CD14-positive monocyte (primary cell): ENCODE results near the gene CDK2. TPM values are rescaled to one million over a fixed set of nuclear protein-coding genes. Genes with fewer than 3 reads are reported as not detected.
"Not testable (repeated sequence)": the region's sequence is repeated elsewhere in the genome, so short reads cannot be mapped to it uniquely, and the experiment has no call there.

ENCODE experiments used
- DNase-seq, 3 donors: peaks; one replicate each; pipeline ENCODE4 v3.0.0-alpha.2; 2011 to 2022
- H2AFZ ChIP-seq: 2 replicates; pipeline ENCODE4 v1.6.0; 2012; ENCODE audit warnings: mild to moderate bottlenecking, low read depth, low read length, inconsistent platforms; ENCODE audit not compliant: insufficient read depth, poor library complexity, severe bottlenecking
- H3K27ac ChIP-seq, 2 donors: 1 replicate in 1 of 2; 2 replicates in 1 of 2; pipeline ENCODE4 v1.5.1; 2012 to 2013; ENCODE audit warnings: low read length in 2 of 2, control low read depth in 1 of 2, inconsistent platforms in 1 of 2, low read depth in 1 of 2, mild to moderate bottlenecking in 1 of 2
- H3K27me3 ChIP-seq, 2 donors: one replicate each; pipeline versions ENCODE4 v1.6.0 to v1.6.1; 2011 to 2013; ENCODE audit warnings: low read length in 2 of 2; ENCODE audit not compliant: control insufficient read depth in 2 of 2, insufficient read depth in 2 of 2
- H3K36me3 ChIP-seq, 2 donors: replicated peaks in 1 of 2; 1 replicate in 1 of 2; 2 replicates in 1 of 2; pipeline versions ENCODE4 v1.5.1 to v1.6.1; 2012 to 2013; ENCODE audit warnings: low read length in 2 of 2, control low read depth in 1 of 2, inconsistent platforms in 1 of 2, mild to moderate bottlenecking in 1 of 2; ENCODE audit not compliant: insufficient read depth in 2 of 2, control insufficient read depth in 1 of 2
- H3K4me1 ChIP-seq, 2 donors: 1 replicate in 1 of 2; 2 replicates in 1 of 2; pipeline versions ENCODE4 v1.5.1 to v1.6.1; 2012 to 2013; ENCODE audit warnings: low read length in 2 of 2, control low read depth in 1 of 2, inconsistent platforms in 1 of 2, mild to moderate bottlenecking in 1 of 2, moderate library complexity in 1 of 2; ENCODE audit not compliant: insufficient read depth in 2 of 2, control insufficient read depth in 1 of 2
- H3K4me2 ChIP-seq: replicated peaks from 2 replicates; pipeline ENCODE3; 2012; ENCODE audit warnings: low read length, moderate library complexity, mild to moderate bottlenecking; ENCODE audit not compliant: poor library complexity, severe bottlenecking; ENCODE audit errors: extremely low read depth
- H3K4me3 ChIP-seq, 3 experiments: fragments of 200-600 bp in 1 of 3; sonication (generic) in 1 of 3; replicated peaks in 1 of 3; 1 replicate in 2 of 3; 2 replicates in 1 of 3; pipeline ENCODE4 v1.5.1; 2011 to 2013; ENCODE audit warnings: low read length in 3 of 3, mild to moderate bottlenecking in 3 of 3, control low read depth in 2 of 3, low read depth in 2 of 3, inconsistent platforms in 1 of 3, moderate library complexity in 1 of 3
- H3K79me2 ChIP-seq: 2 replicates; pipeline ENCODE4 v1.6.0; 2012; ENCODE audit warnings: mild to moderate bottlenecking, control low read depth, inconsistent platforms, low read length, moderate library complexity; ENCODE audit not compliant: insufficient read depth
- H3K9ac ChIP-seq: 2 replicates; pipeline ENCODE4 v1.6.0; 2017; ENCODE audit warnings: low read length, mild to moderate bottlenecking; ENCODE audit not compliant: insufficient read depth, poor library complexity, severe bottlenecking
- H3K9me3 ChIP-seq, 2 donors: replicated peaks in 1 of 2; 1 replicate in 1 of 2; 2 replicates in 1 of 2; pipeline versions ENCODE4 v1.5.1 to v1.6.1; 2012 to 2013; ENCODE audit warnings: low read length in 2 of 2, control low read depth in 1 of 2; ENCODE audit not compliant: control insufficient read depth in 1 of 2, insufficient read depth in 1 of 2
- H4K20me1 ChIP-seq: 2 replicates; pipeline ENCODE4 v1.6.0; 2012; ENCODE audit warnings: mild to moderate bottlenecking, low read length, control low read depth, moderate library complexity; ENCODE audit not compliant: insufficient read depth
- H3K27ac Mint-ChIP-seq, 7 donors: one replicate each; pipeline ENCODE4 v1.8.0; 2020; ENCODE audit warnings: mild to moderate bottlenecking in 7 of 7, mixed read lengths in 7 of 7, moderate library complexity in 6 of 7, inconsistent platforms in 2 of 7
- H3K27me3 Mint-ChIP-seq, 3 donors: one replicate each; pipeline ENCODE4 v1.8.0; 2021 to 2022; ENCODE audit warnings: low read depth in 3 of 3, mild to moderate bottlenecking in 3 of 3, mixed read lengths in 3 of 3, moderate library complexity in 3 of 3, inconsistent platforms in 1 of 3
- H3K36me3 Mint-ChIP-seq, 2 donors: one replicate each; pipeline ENCODE4 v1.8.0; 2020; ENCODE audit warnings: mixed read lengths in 2 of 2, inconsistent platforms in 1 of 2, mild to moderate bottlenecking in 1 of 2
- H3K4me1 Mint-ChIP-seq: one replicate; pipeline ENCODE4 v1.8.0; 2020; ENCODE audit warnings: mild to moderate bottlenecking, mixed read lengths
- H3K4me3 Mint-ChIP-seq, 2 donors: one replicate each; pipeline ENCODE4 v1.8.0; 2020; ENCODE audit warnings: mild to moderate bottlenecking in 2 of 2, mixed read lengths in 2 of 2, moderate library complexity in 1 of 2
- H3K9me3 Mint-ChIP-seq, 7 donors: one replicate each; pipeline ENCODE4 v1.8.0; 2020 to 2022; ENCODE audit warnings: mixed read lengths in 7 of 7, mild to moderate bottlenecking in 6 of 7, moderate library complexity in 6 of 7, inconsistent platforms in 2 of 7
- WGBS: methylation state at CpG from one replicate; pipeline ENCODE4 v1.1.5; 2013; ENCODE audit warnings: missing lambda C conversion rate; ENCODE audit not compliant: insufficient coverage; 5-methylcytosine and 5-hydroxymethylcytosine counted together
- intact Hi-C, 2 donors: fragments of 100-400 bp; cut with micrococcal nuclease; formaldehyde crosslinking; loops; one replicate each; pipeline versions ENCODE4 v1.15.0 to v1.15.1; 2023
- polyA plus RNA-seq, 3 donors: library from polyadenylated mRNA; depleted of rRNA in 1 of 3; unstranded in 2 of 3; stranded (reverse) in 1 of 3; fragments of 300-500 nt in 2 of 3; fragments of >200 nt in 1 of 3; fragmentation: Illumina TruSeq in 2 of 3; gene quantifications; 1 replicate in 2 of 3; 2 replicates in 1 of 3; pipeline ENCODE4 v1.2.3, GENCODE V29; 2012 to 2021
- TF ChIP-seq, protein P1 (sequence below): fragments of 200-600 bp; IDR thresholded peaks from one replicate; pipeline ENCODE4 v1.8.0; 2022; ENCODE audit warnings: antibody characterized with exemption, mild to moderate bottlenecking

CDK2 gene
- polyA plus RNA-seq, 3 donors: 4.1 to 11.8 (median 4.7) TPM

DNA sequence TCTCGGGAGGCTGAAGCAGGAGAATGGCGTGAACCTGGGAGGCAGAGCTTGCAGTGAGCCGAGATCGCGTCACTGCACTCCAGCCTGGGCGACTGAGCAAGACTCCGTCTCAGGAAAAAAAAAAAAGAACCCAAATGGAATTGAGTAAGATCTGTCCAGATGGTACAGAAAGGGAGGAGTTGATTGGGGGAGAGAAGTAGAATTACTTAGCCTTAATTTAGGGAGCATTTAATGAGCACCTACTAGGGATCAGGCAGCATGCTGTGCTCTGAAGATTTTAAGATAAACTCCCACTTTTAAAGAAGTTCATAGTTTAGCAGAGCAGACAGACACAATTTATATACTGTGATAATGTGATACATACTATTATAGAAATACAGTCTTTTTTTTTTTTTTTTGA lies 11.8 kb downstream of the CDK2 start:
- H3K27ac ChIP-seq: no peak overlapping the region
- WGBS: 59% methylated on average over 6 of the region's 7 CpGs
- DNase-seq: no peak
- H4K20me1 ChIP-seq: peaks cover 31% of the 10 kb centered on the region
- peaks cover 11 to 21% of the 10 kb centered on the region in 2 donors for H3K36me3 ChIP-seq
- H3K27me3 ChIP-seq: no peaks in the 10 kb centered on the region
- no peak overlapping the region for H3K4me2 ChIP-seq
- Mint-ChIP-seq H3K27me3 (peaks cover 0 to 2% (median 0%) of the 10 kb centered on the region in 3 donors), H3K9me3 (peaks cover 0 to 3% (median 0%) of the 10 kb centered on the region in 7 donors), H3K27ac (peak overlapping the region in 3 of 7 donors; percentile 17 to 80 (median 47)), H3K36me3 (peaks cover 23 to 44% of the 10 kb centered on the region in 2 donors), H3K4me1 (peaks cover 32% of the 10 kb centered on the region), H3K4me3 (no peak overlapping the region)
- no peak overlapping the region for H3K4me3 ChIP-seq
- no peak overlapping the region for H2AFZ ChIP-seq
- H3K79me2 ChIP-seq: peaks cover 54% of the 10 kb centered on the region
- H3K4me1 ChIP-seq: peaks cover 18 to 39% of the 10 kb centered on the region in 2 donors
- no peak overlapping the region for H3K9ac ChIP-seq
- intact Hi-C loops: loop anchor here in 1 of 2 donors (10.0 kb wide), 1 partner anchor 136 kb away; the partner anchor contains the start of genes RPL41 and ZC3H10
- H3K9me3 ChIP-seq: no peaks in the 10 kb centered on the region
- TF ChIP-seq, protein P1, sequence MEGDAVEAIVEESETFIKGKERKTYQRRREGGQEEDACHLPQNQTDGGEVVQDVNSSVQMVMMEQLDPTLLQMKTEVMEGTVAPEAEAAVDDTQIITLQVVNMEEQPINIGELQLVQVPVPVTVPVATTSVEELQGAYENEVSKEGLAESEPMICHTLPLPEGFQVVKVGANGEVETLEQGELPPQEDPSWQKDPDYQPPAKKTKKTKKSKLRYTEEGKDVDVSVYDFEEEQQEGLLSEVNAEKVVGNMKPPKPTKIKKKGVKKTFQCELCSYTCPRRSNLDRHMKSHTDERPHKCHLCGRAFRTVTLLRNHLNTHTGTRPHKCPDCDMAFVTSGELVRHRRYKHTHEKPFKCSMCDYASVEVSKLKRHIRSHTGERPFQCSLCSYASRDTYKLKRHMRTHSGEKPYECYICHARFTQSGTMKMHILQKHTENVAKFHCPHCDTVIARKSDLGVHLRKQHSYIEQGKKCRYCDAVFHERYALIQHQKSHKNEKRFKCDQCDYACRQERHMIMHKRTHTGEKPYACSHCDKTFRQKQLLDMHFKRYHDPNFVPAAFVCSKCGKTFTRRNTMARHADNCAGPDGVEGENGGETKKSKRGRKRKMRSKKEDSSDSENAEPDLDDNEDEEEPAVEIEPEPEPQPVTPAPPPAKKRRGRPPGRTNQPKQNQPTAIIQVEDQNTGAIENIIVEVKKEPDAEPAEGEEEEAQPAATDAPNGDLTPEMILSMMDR: no peak

DNA sequence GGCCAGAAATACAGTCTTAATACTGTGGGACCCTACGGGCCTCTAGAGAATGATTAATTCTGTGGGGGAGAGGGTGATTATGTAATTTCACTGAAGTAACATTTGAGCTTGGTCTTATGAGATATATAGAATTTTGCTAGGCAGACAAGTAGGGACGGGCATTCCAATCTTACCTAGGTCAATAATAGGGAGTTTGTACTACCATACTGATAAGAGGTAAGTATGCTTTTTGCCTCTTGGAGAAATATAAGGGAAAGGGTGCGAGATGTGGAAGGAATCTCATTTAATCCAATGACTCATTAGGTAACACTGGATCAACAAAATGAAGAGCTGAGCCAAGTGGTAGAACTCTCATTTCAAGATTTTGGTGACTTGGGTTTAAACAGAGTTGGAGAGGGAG lies 12.4 kb downstream of the CDK2 start:
- TF ChIP-seq, protein P1: no peak
- no peak overlapping the region for H3K4me3 Mint-ChIP-seq
- no peak overlapping the region for H3K9ac ChIP-seq

DNA sequence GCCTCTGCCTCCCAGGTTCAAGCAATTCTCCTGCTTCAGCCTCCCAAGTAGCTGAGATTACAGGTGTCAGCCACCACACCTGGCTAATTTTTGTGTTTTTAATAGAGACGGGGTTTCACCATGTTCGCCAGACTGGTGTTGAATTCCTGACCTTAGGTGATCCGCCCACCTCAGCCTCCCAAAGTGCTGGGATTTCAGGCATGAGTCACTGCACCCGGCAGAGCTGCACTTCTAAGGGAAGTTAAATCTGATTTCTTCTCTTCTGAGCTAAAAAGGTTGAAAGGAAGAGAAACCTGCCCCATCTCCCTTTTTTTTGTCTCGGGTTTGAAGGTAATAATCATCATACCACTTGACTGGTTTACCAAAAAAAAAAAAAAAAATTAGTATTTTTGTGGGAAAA lies 15.3 kb downstream of the CDK2 start:
- Histone ChIP-seq H3K4me1 (peaks cover 19 to 46% of the 10 kb centered on the region in 2 donors), H3K36me3 (peaks cover 18 to 50% of the 10 kb centered on the region in 2 donors), H3K79me2 (peaks cover 29% of the 10 kb centered on the region), H4K20me1 (peaks cover 37% of the 10 kb centered on the region)
- WGBS: 90% methylated on average over 2 of the region's 5 CpGs
- H3K9ac ChIP-seq, H3K27me3 ChIP-seq, H3K9me3 ChIP-seq, H3K4me3 Mint-ChIP-seq, H2AFZ ChIP-seq, DNase-seq, intact Hi-C loops, H3K27me3 Mint-ChIP-seq, H3K4me3 ChIP-seq, H3K27ac ChIP-seq, H3K27ac Mint-ChIP-seq, H3K9me3 Mint-ChIP-seq, H3K4me2 ChIP-seq: not testable (repeated sequence)
- Mint-ChIP-seq H3K4me1 (peaks cover 42% of the 10 kb centered on the region), H3K36me3 (peaks cover 34 to 68% of the 10 kb centered on the region in 2 donors)

More for the DNA sequence above, 12.4 kb downstream of the CDK2 start:
- Mint-ChIP-seq H3K27ac (peak overlapping the region in 1 of 7 donors; percentile 28), H3K27me3 (peaks cover 0 to 2% (median 0%) of the 10 kb centered on the region in 3 donors), H3K9me3 (peaks cover 0 to 3% (median 0%) of the 10 kb centered on the region in 7 donors), H3K4me1 (peaks cover 39% of the 10 kb centered on the region), H3K36me3 (peaks cover 25 to 50% of the 10 kb centered on the region in 2 donors)
- H3K79me2 ChIP-seq: peaks cover 57% of the 10 kb centered on the region
- H4K20me1 ChIP-seq: peaks cover 37% of the 10 kb centered on the region
- no peaks in the 10 kb centered on the region for H3K27me3 ChIP-seq
- no peak overlapping the region for H3K4me3 ChIP-seq
- intact Hi-C loops: loop anchor here in 1 of 2 donors (10.0 kb wide), 1 partner anchor 136 kb away; the partner anchor contains the start of genes RPL41 and ZC3H10
- H3K4me1 ChIP-seq: peaks cover 24 to 45% of the 10 kb centered on the region in 2 donors
- H3K27ac ChIP-seq: no peak overlapping the region
- peaks cover 11 to 25% of the 10 kb centered on the region in 2 donors for H3K36me3 ChIP-seq
- WGBS: 64% methylated on average over 2 of the region's 3 CpGs
- H3K4me2 ChIP-seq: no peak overlapping the region
- no peak overlapping the region for H2AFZ ChIP-seq
- DNase-seq: no peak
- no peaks in the 10 kb centered on the region for H3K9me3 ChIP-seq
